B cell (primary cell): Measurements from ENCODE around the gene ALOX15B. TPM values are rescaled to one million over a fixed set of nuclear protein-coding genes. Genes with fewer than 3 reads are reported as not detected.
A peak's percentile ranks its signal among the peaks of the same experiment; 100 is the strongest.

Experiments
- ATAC-seq: fragments of 200-7000 bp; cut with Tn5 transposase; one replicate; pipeline ENCODE4 v1.10.0; 2021; ENCODE audit warnings: low read depth, mild to moderate bottlenecking, moderate number of reproducible peaks, moderate library complexity
- CTCF ChIA-PET: fragments of 350-600 bp; sonication (Branson Sonifier 250); formaldehyde crosslinking; loops from one replicate; lab custom pipeline; 2021; ENCODE audit warnings: antibody characterized with exemption, inconsistent platforms; lab: Charles Lee
- POLR2A ChIA-PET: fragments of 350-600 bp; sonication (Branson Sonifier 250); formaldehyde crosslinking; loops from one replicate; lab custom pipeline; 2021; ENCODE audit warnings: antibody characterized with exemption; lab: Charles Lee
- DNase-seq: peaks from one replicate; pipeline ENCODE4 v3.0.0; 2013
- H2AFZ ChIP-seq: 2 replicates; pipeline ENCODE4 v1.6.1; 2012; ENCODE audit warnings: mild to moderate bottlenecking, low read depth, low read length; ENCODE audit not compliant: insufficient read depth, poor library complexity, severe bottlenecking
- H3K27ac ChIP-seq, 2 donors: 1 replicate in 1 of 2; 2 replicates in 1 of 2; pipeline ENCODE4 v1.5.1; 2012 to 2013; ENCODE audit warnings: low read length in 2 of 2, mild to moderate bottlenecking in 2 of 2, moderate library complexity in 1 of 2
- H3K27me3 ChIP-seq, 4 experiments: fragments of 200-600 bp in 1 of 4; sonication (generic) in 1 of 4; replicated peaks in 1 of 4; 1 replicate in 2 of 4; 2 replicates in 2 of 4; pipeline versions ENCODE4 v1.6.1 to v1.7.0; 2013 to 2016; ENCODE audit warnings: low read length in 3 of 4, mild to moderate bottlenecking in 2 of 4, mixed read lengths in 1 of 4, moderate library complexity in 1 of 4; ENCODE audit not compliant: insufficient read depth in 4 of 4, control insufficient read depth in 3 of 4; ENCODE audit errors: control extremely low read depth in 1 of 4
- H3K36me3 ChIP-seq, 2 experiments: replicated peaks in 1 of 2; 1 replicate in 1 of 2; 2 replicates in 1 of 2; pipeline versions ENCODE4 v1.6.1 to v1.7.1; 2013; ENCODE audit warnings: low read length in 1 of 2; ENCODE audit not compliant: insufficient read depth in 2 of 2, control insufficient read depth in 1 of 2; ENCODE audit errors: control extremely low read depth in 1 of 2, extremely low read depth in 1 of 2
- H3K4me1 ChIP-seq, 2 donors: fragments of 200-600 bp in 1 of 2; sonication (generic) in 1 of 2; 1 replicate in 1 of 2; 2 replicates in 1 of 2; pipeline versions ENCODE4 v1.5.1 to v1.6.1; 2013 to 2017; ENCODE audit warnings: low read length in 2 of 2; ENCODE audit not compliant: control insufficient read depth in 2 of 2, insufficient read depth in 2 of 2
- H3K4me2 ChIP-seq: replicated peaks from 2 replicates; pipeline ENCODE3; 2012; ENCODE audit warnings: mild to moderate bottlenecking, low read depth, low read length; ENCODE audit not compliant: poor library complexity, severe bottlenecking
- H3K4me3 ChIP-seq, 5 experiments: fragments of 200-600 bp in 1 of 5; sonication (generic) in 1 of 5; 1 replicate in 3 of 5; 2 replicates in 2 of 5; pipeline versions ENCODE4 v1.5.1 to v1.7.0; 2011 to 2016; ENCODE audit warnings: low read length in 4 of 5, mild to moderate bottlenecking in 4 of 5, low read depth in 2 of 5, control low read depth in 1 of 5, moderate library complexity in 1 of 5; ENCODE audit not compliant: insufficient read depth in 1 of 5; ENCODE audit errors: control extremely low read depth in 1 of 5, extremely low read depth in 1 of 5
- H3K79me2 ChIP-seq: fragments of 200-600 bp; sonication (generic); one replicate; pipeline ENCODE4 v1.6.0; 2016; ENCODE audit warnings: low read length; ENCODE audit not compliant: control insufficient read depth, insufficient read depth
- H3K9ac ChIP-seq: fragments of 200-600 bp; sonication (generic); 2 replicates; pipeline ENCODE4 v1.6.1; 2017; ENCODE audit warnings: mild to moderate bottlenecking, low read length, moderate library complexity
- H3K9me3 ChIP-seq, 3 donors: one replicate each; pipeline versions ENCODE4 v1.6.1 to v1.7.1; 2013; ENCODE audit warnings: low read length in 2 of 3; ENCODE audit not compliant: control insufficient read depth in 2 of 3, insufficient read depth in 1 of 3; ENCODE audit errors: control extremely low read depth in 1 of 3
- H4K20me1 ChIP-seq: 2 replicates; pipeline ENCODE4 v1.6.0; 2012; ENCODE audit warnings: mild to moderate bottlenecking, low read length; ENCODE audit not compliant: insufficient read depth, control insufficient read depth, poor library complexity, severe bottlenecking
- H3K27ac Mint-ChIP-seq: one replicate; pipeline ENCODE4 v1.8.0; 2021; ENCODE audit warnings: mixed read lengths
- H3K27me3 Mint-ChIP-seq: one replicate; pipeline ENCODE4 v1.8.0; 2021; ENCODE audit warnings: mixed read lengths
- H3K4me1 Mint-ChIP-seq: one replicate; pipeline ENCODE4 v1.8.0; 2021; ENCODE audit warnings: mixed read lengths
- H3K4me3 Mint-ChIP-seq: one replicate; pipeline ENCODE4 v1.8.0; 2021; ENCODE audit warnings: mixed read lengths
- H3K9me3 Mint-ChIP-seq: one replicate; pipeline ENCODE4 v1.8.0; 2022; ENCODE audit warnings: mixed read lengths; ENCODE audit not compliant: insufficient read depth
- EZH2 ChIP-seq: IDR thresholded peaks from 2 replicates; pipeline ENCODE4 v1.6.1; 2012; ENCODE audit warnings: borderline replicate concordance, low read depth, mild to moderate bottlenecking, moderate library complexity, low read length; ENCODE audit not compliant: insufficient read depth, poor library complexity, severe bottlenecking
- WGBS: methylation state at CpG from one replicate; pipeline ENCODE4 v1.1.5; 2013; ENCODE audit warnings: missing lambda C conversion rate; ENCODE audit not compliant: insufficient coverage; 5-methylcytosine and 5-hydroxymethylcytosine counted together
- intact Hi-C: fragments of 100-400 bp; cut with micrococcal nuclease; formaldehyde crosslinking; loops from one replicate; pipeline ENCODE4 v1.10.0; 2022
- polyA plus RNA-seq: library from polyadenylated mRNA; depleted of rRNA; stranded (reverse); fragments of >200 nt; gene quantifications from 2 replicates; pipeline ENCODE4 v1.2.3, GENCODE V29; 2012
- total RNA-seq, 2 donors: library from RNA; stranded (reverse); fragments of 120-200 nt in 1 of 2; gene quantifications; 1 replicate in 1 of 2; 2 replicates in 1 of 2; pipeline versions ENCODE4 v1.2.3 to v1.2.4, GENCODE V29; 2013 to 2022
- TF ChIP-seq, protein P1 (sequence below): fragments of 200-600 bp; IDR thresholded peaks from one replicate; pipeline ENCODE4 v1.8.0; 2022; ENCODE audit warnings: antibody characterized with exemption, mild to moderate bottlenecking

The ALOX15B gene
- total and polyA plus RNA-seq, 2 donors (not counting 1 experiment from before 2014, with no cell fraction given) = 0.03 TPM; not detected in 1

DNA sequence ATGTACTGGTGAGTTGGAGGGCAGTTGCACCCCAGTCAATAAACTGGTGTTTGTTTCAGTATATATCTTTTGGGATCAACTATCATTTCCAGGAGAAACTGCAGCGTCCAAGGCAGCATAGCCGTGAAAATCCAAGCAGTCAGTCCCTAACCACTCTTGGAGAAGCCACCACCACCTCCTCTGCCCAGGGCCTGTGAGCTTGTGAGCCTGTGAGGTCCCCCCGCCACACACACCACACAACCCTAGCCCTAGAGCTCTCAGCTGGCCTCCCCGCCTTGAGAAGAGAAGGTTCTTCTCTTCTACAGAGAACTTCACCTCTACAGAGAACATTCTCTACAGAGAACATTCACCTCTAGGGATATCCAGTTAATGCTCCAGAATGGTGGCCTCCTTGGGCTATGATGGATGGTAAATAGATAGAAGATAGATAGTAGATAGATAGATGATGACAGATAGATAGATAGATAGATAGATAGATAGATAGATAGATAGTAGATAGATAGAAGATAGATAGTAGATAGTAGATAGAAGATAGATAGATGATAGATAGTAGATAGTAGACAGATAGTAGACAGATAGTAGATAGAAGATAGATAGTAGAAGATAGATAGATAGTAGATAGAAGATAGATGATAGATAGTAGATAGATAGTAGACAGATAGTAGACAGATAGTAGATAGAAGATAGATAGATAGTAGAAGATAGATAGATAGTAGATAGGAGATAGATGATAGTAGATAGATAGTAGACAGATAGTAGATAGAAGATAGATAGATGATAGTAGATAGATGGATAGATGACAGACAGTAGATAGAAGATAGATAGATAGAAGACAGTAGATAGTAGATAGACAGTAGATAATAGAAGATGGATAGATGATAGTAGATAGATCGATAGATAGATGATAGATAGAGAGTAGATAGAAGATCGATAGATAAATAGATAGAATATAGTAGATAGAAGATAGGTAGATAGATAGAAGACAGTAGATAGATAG lies 13.7 kb downstream of the ALOX15B start:
- Histone ChIP-seq H3K4me2 (no peak overlapping the region), H3K9me3 (no peaks in the 10 kb centered on the region), H3K27ac (no peak overlapping the region), H3K9ac (no peak overlapping the region), H4K20me1 (no peaks in the 10 kb centered on the region), H3K27me3 (no peaks in the 10 kb centered on the region), H3K36me3 (no peaks in the 10 kb centered on the region), H2AFZ (no peak overlapping the region), H3K4me1 (peaks cover 20 to 21% of the 10 kb centered on the region in 2 donors), H3K4me3 (no peak overlapping the region), H3K79me2 (no peaks in the 10 kb centered on the region)
- no peak overlapping the region for H3K4me3 Mint-ChIP-seq
- 80% methylated on average over 1 of the region's 6 CpGs for WGBS
- H3K9me3 Mint-ChIP-seq = no peaks in the 10 kb centered on the region
- ChIA-PET POLR2A (no interaction called here), CTCF (interaction anchor here (1.4 to 10.2 kb wide), 3 partner anchors 10 to 65 kb away, joined by 3 to 131 read pairs (median 6); no protein-coding TSS in a partner anchor)
- H3K27ac Mint-ChIP-seq = no peak overlapping the region
- H3K27me3 Mint-ChIP-seq = peaks cover under 1% of the 10 kb centered on the region
- DNase-seq (no peak), ATAC-seq (no peak)
- TF ChIP-seq, protein P1, sequence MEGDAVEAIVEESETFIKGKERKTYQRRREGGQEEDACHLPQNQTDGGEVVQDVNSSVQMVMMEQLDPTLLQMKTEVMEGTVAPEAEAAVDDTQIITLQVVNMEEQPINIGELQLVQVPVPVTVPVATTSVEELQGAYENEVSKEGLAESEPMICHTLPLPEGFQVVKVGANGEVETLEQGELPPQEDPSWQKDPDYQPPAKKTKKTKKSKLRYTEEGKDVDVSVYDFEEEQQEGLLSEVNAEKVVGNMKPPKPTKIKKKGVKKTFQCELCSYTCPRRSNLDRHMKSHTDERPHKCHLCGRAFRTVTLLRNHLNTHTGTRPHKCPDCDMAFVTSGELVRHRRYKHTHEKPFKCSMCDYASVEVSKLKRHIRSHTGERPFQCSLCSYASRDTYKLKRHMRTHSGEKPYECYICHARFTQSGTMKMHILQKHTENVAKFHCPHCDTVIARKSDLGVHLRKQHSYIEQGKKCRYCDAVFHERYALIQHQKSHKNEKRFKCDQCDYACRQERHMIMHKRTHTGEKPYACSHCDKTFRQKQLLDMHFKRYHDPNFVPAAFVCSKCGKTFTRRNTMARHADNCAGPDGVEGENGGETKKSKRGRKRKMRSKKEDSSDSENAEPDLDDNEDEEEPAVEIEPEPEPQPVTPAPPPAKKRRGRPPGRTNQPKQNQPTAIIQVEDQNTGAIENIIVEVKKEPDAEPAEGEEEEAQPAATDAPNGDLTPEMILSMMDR = no peak
- no peak for TF ChIP-seq EZH2
- H3K4me1 Mint-ChIP-seq = peaks cover 25% of the 10 kb centered on the region
- intact Hi-C loops = no loop called here

DNA sequence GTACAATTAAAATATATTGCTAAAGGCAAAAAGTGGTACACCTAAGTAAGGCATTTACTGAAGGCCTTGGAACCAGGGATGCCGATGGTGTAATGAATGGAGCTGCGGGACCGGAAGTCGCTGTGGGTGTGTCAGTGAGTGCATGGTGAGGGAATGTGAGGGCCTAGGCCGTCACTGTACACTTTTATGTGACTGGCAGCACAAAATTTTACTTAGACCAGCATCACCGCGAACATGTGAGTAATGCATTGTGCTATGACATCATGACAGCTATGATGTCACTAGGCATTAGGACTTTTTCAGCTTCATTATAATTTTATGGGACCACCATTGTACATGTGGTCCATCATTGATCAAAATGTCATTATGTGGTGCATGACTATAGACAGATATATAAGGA lies 14.7 kb downstream of the ALOX15B start:
- Histone ChIP-seq H3K4me2 (no peak overlapping the region), H3K79me2 (no peaks in the 10 kb centered on the region), H2AFZ (no peak overlapping the region), H3K27me3 (no peaks in the 10 kb centered on the region), H3K27ac (no peak overlapping the region), H3K36me3 (no peaks in the 10 kb centered on the region), H3K4me3 (no peak overlapping the region), H4K20me1 (no peaks in the 10 kb centered on the region), H3K9me3 (no peaks in the 10 kb centered on the region), H3K9ac (no peak overlapping the region), H3K4me1 (peaks cover 22 to 25% of the 10 kb centered on the region in 2 donors)
- no peak for ATAC-seq
- H3K4me1 Mint-ChIP-seq = peaks cover 29% of the 10 kb centered on the region
- H3K27ac Mint-ChIP-seq = peak overlapping the region; percentile 64
- no peaks in the 10 kb centered on the region for H3K9me3 Mint-ChIP-seq
- WGBS = 96% methylated on average over 7 of the region's 7 CpGs
- POLR2A ChIA-PET = no interaction called here
- DNase-seq = peak; percentile 5
- H3K27me3 Mint-ChIP-seq = peaks cover 4% of the 10 kb centered on the region
- intact Hi-C loops = no loop called here
- CTCF ChIA-PET = interaction anchor here (1.1 to 10.2 kb wide), 3 partner anchors 12 to 310 kb away, joined by 3 to 131 read pairs (median 6); no protein-coding TSS in a partner anchor
- TF ChIP-seq, protein P1 = no peak
- no peak for TF ChIP-seq EZH2
- H3K4me3 Mint-ChIP-seq = no peak overlapping the region
